Measurements from ENCODE around the gene PRSS1. TPM values are rescaled to one million over a fixed set of nuclear protein-coding genes. Genes with fewer than 3 reads are reported as not detected.

The PRSS1 gene
- total RNA-seq, 4 donors from 2014 or later: not detected

DNA sequence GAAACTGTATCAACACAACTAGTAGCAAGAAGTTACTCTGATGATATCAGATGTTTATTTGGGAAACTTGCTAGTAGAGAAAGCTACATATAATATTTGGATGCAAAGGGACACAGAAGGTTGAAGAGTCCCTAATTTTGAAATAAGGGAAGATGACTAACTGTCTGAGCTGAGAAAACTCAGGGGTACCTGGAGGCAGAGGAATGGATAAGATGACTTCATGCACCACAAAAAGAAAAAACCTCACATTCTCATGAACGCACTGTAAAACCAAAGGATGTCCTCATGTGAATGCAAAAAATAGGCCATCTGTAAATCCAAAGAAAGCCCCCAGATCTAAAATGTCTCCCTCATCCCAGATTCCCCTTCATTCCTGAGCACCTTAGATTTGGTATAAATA lies 50.8 kb downstream of the PRSS1 start:
- H3K9me3 ChIP-seq: no peaks in the 10 kb centered on the region
- peak overlapping the region; percentile 74 to 97 (median 87) for H3K27ac ChIP-seq
- no peak overlapping the region for H3K4me3 ChIP-seq
- no peaks in the 10 kb centered on the region for H3K36me3 ChIP-seq
- peaks cover 0 to 20% (median 9%) of the 10 kb centered on the region in 4 donors for H3K4me1 ChIP-seq
- TF ChIP-seq POLR2A (IDR thresholded peaks at IDR 0.05): no peak
- TF ChIP-seq, protein P1, sequence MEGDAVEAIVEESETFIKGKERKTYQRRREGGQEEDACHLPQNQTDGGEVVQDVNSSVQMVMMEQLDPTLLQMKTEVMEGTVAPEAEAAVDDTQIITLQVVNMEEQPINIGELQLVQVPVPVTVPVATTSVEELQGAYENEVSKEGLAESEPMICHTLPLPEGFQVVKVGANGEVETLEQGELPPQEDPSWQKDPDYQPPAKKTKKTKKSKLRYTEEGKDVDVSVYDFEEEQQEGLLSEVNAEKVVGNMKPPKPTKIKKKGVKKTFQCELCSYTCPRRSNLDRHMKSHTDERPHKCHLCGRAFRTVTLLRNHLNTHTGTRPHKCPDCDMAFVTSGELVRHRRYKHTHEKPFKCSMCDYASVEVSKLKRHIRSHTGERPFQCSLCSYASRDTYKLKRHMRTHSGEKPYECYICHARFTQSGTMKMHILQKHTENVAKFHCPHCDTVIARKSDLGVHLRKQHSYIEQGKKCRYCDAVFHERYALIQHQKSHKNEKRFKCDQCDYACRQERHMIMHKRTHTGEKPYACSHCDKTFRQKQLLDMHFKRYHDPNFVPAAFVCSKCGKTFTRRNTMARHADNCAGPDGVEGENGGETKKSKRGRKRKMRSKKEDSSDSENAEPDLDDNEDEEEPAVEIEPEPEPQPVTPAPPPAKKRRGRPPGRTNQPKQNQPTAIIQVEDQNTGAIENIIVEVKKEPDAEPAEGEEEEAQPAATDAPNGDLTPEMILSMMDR (IDR thresholded peaks at IDR 0.05): no peak
- no peak for DNase-seq
- peaks cover 0 to 19% of the 10 kb centered on the region in 2 donors for H3K27me3 ChIP-seq

DNA sequence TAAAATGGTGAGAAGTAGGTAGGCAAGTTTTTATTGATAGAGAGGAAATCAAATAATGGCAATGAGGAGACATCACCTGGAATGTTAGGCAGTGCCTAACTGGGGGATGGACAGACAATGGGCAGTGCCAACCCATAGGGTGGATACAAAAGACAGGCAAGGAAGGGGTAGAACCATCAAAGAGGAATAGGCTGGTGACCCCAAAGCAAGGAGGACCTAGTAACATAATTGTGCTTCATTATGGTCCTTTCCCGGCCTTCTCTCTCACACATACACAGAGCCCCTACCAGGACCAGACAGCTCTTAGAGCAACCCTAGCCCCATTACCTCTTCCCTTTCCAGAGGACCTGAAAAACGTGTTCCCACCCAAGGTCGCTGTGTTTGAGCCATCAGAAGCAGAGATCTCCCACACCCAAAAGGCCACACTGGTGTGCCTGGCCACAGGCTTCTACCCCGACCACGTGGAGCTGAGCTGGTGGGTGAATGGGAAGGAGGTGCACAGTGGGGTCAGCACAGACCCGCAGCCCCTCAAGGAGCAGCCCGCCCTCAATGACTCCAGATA lies 51.5 kb downstream of the PRSS1 start:
- Histone ChIP-seq H3K27ac (peak overlapping the region; percentile 74 to 97 (median 87)), H3K36me3 (no peaks in the 10 kb centered on the region), H3K4me3 (no peak overlapping the region), H3K27me3 (peaks cover 0 to 19% of the 10 kb centered on the region in 2 donors), H3K9me3 (no peaks in the 10 kb centered on the region), H3K4me1 (peaks cover 0 to 17% (median 9%) of the 10 kb centered on the region in 4 donors)
- TF ChIP-seq, protein P1 (IDR thresholded peaks at IDR 0.05): no peak
- no peak for TF ChIP-seq POLR2A (IDR thresholded peaks at IDR 0.05)
- no peak for DNase-seq

- peaks cover 0 to 14% of the 10 kb centered on the region in 2 donors for H3K27me3 ChIP-seq
- H3K27ac ChIP-seq: peak overlapping the region in 3 of 4 donors; percentile 14 to 96 (median 74)
- H3K4me1 ChIP-seq: peaks cover 0 to 22% (median 9%) of the 10 kb centered on the region in 4 donors
- DNase-seq: no peak
- H3K4me3 ChIP-seq: no peak overlapping the region
- TF ChIP-seq POLR2A (IDR thresholded peaks at IDR 0.05): no peak
- H3K36me3 ChIP-seq: no peaks in the 10 kb centered on the region
- H3K9me3 ChIP-seq: no peaks in the 10 kb centered on the region
These were observed 52.5 kb downstream of the PRSS1 start for GRCh38 chr7:142801601-142802295.

- no peaks in the 10 kb centered on the region for H3K36me3 ChIP-seq
- TF ChIP-seq POLR2A (IDR thresholded peaks at IDR 0.05): no peak
- TF ChIP-seq, protein P1 (IDR thresholded peaks at IDR 0.05): no peak
- H3K9me3 ChIP-seq: no peaks in the 10 kb centered on the region
- no peak overlapping the region for H3K4me3 ChIP-seq
- H3K4me1 ChIP-seq: peaks cover 0 to 26% (median 8%) of the 10 kb centered on the region in 4 donors
- DNase-seq: no peak
- peak overlapping the region in 2 of 4 donors; percentile 74 to 96 for H3K27ac ChIP-seq
- H3K27me3 ChIP-seq: peaks cover 0 to 10% of the 10 kb centered on the region in 2 donors
These were observed 53.0 kb downstream of the PRSS1 start for GRCh38 chr7:142802301-142802700.

Small RNAs within 50 kb of the gene (small RNA-seq; reads per million reads assigned to genes)
- gene TRBD1 (0 reads per million in 2 donors), gene TRBJ1-1 (0 reads per million in 2 donors), gene TRBJ1-2 (0 reads per million in 2 donors), gene TRBJ1-3 (0 reads per million in 2 donors), gene TRBJ1-4 (0 reads per million in 2 donors), gene TRBJ1-5 (0 reads per million in 2 donors), gene TRBJ1-6 (0 reads per million in 2 donors), gene TRBJ2-1 (0 reads per million in 2 donors), gene TRBJ2-2 (0 reads per million in 2 donors), gene TRBJ2-2P (0 reads per million in 2 donors), gene TRBJ2-3 (0 reads per million in 2 donors), gene TRBJ2-4 (0 reads per million in 2 donors), gene TRBJ2-5 (0 reads per million in 2 donors), gene TRBJ2-6 (0 reads per million in 2 donors), gene TRBJ2-7 (0 to 0.45 reads per million in 2 donors)

Other genes with a start within 250 kb of the PRSS1 start
- gene PRSS2, start 21.5 kb downstream of the PRSS1 start, total RNA-seq: 100 to 1,000 TPM in 3 of 4 donors, 10 to 100 TPM in 1; 29.7 to 243 (median 208) TPM
- 10 to 100 TPM in 1 of 4 donors, 1 to 10 TPM in 2, under 1 TPM in 1; 0.53 to 19.0 (median 5.5) TPM for gene EPHB6, start 105.6 kb downstream of the PRSS1 start, total RNA-seq
- gene TRPV6, start 136.3 kb downstream of the PRSS1 start, total RNA-seq: 1 to 10 TPM in 1 of 4 donors, under 1 TPM in 3; 0.19 to 2.5 (median 0.82) TPM
- gene TRPV5, start 184.3 kb downstream of the PRSS1 start, total RNA-seq: under 1 TPM in 1 of 4 donors, not detected in 3; 0.83 TPM
- not detected for gene LLCFC1, start 190.0 kb downstream of the PRSS1 start, total RNA-seq
- not detected for gene KEL, start 212.9 kb downstream of the PRSS1 start, total RNA-seq

All from Peyer's patch (tissue), 4 donors.